ENCODE measurements around the gene KAT6B.

KAT6B gene

DNA sequence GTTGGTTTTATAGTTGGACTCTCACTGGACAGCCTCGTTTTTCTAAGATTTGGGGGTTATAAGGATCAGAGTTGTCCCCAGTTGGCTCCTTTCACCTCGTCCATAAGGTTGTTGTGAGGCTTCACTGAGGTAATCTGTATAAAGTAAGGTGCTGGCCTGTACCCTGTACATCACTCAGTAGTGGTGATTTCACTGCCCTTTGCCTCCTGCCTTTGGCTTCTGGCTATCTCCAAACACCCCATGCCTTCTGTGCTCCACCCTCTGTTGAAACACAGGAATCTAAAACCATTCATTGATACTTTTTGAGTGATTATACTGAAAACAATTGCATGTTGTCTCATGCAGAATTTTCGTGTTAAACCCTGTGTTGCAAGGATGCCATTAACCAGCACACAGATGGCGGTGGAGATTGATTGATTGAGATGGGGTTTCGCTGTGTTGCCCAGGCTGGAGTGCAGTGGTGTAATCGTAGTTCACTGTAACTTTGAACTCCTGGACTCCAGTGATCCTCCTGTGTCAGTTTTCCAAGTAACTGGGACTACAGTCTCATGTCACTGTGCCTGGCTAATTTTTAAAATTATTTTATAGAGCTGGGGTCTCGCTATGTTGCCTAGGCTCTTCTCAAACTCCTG, 55.0 kb downstream of the KAT6B start:
- Histone ChIP-seq H3K4me3 (IDR thresholded peaks at IDR 0.05; ENCODE audit: insufficient read depth, low read depth, low read length) (no peak overlapping the region), H3K9ac (no peak overlapping the region), H3K27ac (no peak overlapping the region), H3K36me3 (ENCODE audit: insufficient read depth) (no peaks in the 10 kb centered on the region), H3K79me2 (ENCODE audit: insufficient read depth, low read depth) (no peaks in the 10 kb centered on the region), H4K20me1 (ENCODE audit: insufficient read depth) (no peaks in the 10 kb centered on the region), H3K4me2 (no peak overlapping the region), H3K27me3 (ENCODE audit: insufficient read depth, low read depth) (no peaks in the 10 kb centered on the region), H3K4me1 (ENCODE audit: low read depth, poor library complexity, severe bottlenecking) (no peaks in the 10 kb centered on the region), H2AFZ (ENCODE audit: low read depth) (no peak overlapping the region)
- TF ChIP-seq, protein P1, sequence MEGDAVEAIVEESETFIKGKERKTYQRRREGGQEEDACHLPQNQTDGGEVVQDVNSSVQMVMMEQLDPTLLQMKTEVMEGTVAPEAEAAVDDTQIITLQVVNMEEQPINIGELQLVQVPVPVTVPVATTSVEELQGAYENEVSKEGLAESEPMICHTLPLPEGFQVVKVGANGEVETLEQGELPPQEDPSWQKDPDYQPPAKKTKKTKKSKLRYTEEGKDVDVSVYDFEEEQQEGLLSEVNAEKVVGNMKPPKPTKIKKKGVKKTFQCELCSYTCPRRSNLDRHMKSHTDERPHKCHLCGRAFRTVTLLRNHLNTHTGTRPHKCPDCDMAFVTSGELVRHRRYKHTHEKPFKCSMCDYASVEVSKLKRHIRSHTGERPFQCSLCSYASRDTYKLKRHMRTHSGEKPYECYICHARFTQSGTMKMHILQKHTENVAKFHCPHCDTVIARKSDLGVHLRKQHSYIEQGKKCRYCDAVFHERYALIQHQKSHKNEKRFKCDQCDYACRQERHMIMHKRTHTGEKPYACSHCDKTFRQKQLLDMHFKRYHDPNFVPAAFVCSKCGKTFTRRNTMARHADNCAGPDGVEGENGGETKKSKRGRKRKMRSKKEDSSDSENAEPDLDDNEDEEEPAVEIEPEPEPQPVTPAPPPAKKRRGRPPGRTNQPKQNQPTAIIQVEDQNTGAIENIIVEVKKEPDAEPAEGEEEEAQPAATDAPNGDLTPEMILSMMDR (conservative IDR thresholded peaks at IDR 0.05; ENCODE audit: low read depth, low read length) = no peak

DNA sequence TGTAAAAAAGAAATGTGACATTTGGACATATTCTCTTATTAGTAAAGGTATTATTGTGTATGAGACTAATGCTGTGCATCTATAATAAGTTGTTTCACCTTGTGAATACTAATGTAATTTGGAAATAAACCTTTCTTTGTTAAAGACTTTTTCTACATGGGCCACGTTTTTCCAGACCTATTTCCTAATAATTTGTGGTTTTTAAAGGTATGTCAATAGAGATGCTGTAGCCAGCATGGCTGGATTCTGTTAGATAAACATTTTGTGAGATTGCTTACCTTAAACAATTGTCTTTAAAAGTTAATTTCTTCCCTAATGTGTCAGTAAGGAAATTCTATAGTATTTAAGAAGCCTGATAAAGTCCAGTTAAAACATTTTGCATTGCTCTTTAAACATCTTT, 56.0 kb downstream of the KAT6B start:
- H3K79me2 ChIP-seq (ENCODE audit: insufficient read depth, low read depth) = no peaks in the 10 kb centered on the region
- no peaks in the 10 kb centered on the region for H3K36me3 ChIP-seq (ENCODE audit: insufficient read depth)
- H3K9ac ChIP-seq = no peak overlapping the region
- no peak overlapping the region for H3K4me3 ChIP-seq (IDR thresholded peaks at IDR 0.05; ENCODE audit: insufficient read depth, low read depth, low read length)
- H2AFZ ChIP-seq (ENCODE audit: low read depth) = no peak overlapping the region
- no peak overlapping the region for H3K27ac ChIP-seq
- TF ChIP-seq, protein P1 (conservative IDR thresholded peaks at IDR 0.05; ENCODE audit: low read depth, low read length) = no peak
- no peak overlapping the region for H3K4me2 ChIP-seq
- no peaks in the 10 kb centered on the region for H3K27me3 ChIP-seq (ENCODE audit: insufficient read depth, low read depth)
- no peaks in the 10 kb centered on the region for H4K20me1 ChIP-seq (ENCODE audit: insufficient read depth)
- H3K4me1 ChIP-seq (ENCODE audit: low read depth, poor library complexity, severe bottlenecking) = no peaks in the 10 kb centered on the region

DNA sequence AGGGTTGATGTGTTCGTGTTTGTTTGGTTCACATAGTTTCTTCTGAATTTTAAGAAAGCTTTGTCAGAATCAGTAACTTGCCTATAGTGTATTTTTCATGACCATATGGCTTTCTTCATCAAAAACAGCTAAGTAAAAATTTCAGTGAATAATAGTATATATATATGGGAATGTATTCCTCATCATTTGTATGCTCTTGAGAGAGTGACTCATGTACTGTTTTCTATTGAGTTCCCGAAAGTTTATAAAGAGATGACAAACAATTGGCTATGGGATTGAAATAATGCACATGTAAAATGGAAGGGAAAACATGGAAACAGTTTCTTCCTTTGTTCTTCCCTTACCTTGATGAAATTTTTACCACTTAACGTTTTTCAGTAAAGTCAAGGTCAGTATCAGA, 56.4 kb downstream of the KAT6B start:
- H3K79me2 ChIP-seq (ENCODE audit: insufficient read depth, low read depth) = no peaks in the 10 kb centered on the region
- no peak overlapping the region for H3K4me2 ChIP-seq
- no peaks in the 10 kb centered on the region for H3K27me3 ChIP-seq (ENCODE audit: insufficient read depth, low read depth)
- no peak overlapping the region for H3K9ac ChIP-seq
- H3K36me3 ChIP-seq (ENCODE audit: insufficient read depth) = no peaks in the 10 kb centered on the region
- no peak overlapping the region for H2AFZ ChIP-seq (ENCODE audit: low read depth)
- H3K4me3 ChIP-seq (IDR thresholded peaks at IDR 0.05; ENCODE audit: insufficient read depth, low read depth, low read length) = no peak overlapping the region
- H3K27ac ChIP-seq = no peak overlapping the region
- no peaks in the 10 kb centered on the region for H4K20me1 ChIP-seq (ENCODE audit: insufficient read depth)
- TF ChIP-seq, protein P1 (conservative IDR thresholded peaks at IDR 0.05; ENCODE audit: low read depth, low read length) = no peak
- H3K4me1 ChIP-seq (ENCODE audit: low read depth, poor library complexity, severe bottlenecking) = no peaks in the 10 kb centered on the region

DNA sequence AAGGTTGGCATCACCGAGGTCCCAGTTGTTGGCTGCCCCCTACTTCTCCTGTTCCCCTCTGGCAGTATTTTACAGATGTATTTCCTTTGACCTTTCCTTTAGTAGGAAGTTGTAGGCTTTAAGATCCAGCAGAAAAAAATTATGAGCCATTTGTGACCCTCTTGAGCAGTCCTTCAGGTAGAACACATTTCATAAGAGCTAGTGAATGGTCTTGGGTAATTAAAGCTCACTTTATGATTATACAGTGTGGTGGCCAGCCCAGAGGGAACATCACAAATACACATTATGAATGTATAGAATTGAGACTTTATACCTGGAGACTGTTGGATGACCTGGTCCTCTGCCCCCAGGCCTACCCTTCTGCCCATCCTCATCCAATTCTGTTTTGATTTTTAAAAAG, 57.0 kb downstream of the KAT6B start:
- Histone ChIP-seq H3K4me3 (IDR thresholded peaks at IDR 0.05; ENCODE audit: insufficient read depth, low read depth, low read length) (no peak overlapping the region), H2AFZ (ENCODE audit: low read depth) (no peak overlapping the region), H3K9ac (no peak overlapping the region), H3K36me3 (ENCODE audit: insufficient read depth) (no peaks in the 10 kb centered on the region), H3K27ac (no peak overlapping the region), H3K4me1 (ENCODE audit: low read depth, poor library complexity, severe bottlenecking) (no peaks in the 10 kb centered on the region), H3K4me2 (no peak overlapping the region), H3K27me3 (ENCODE audit: insufficient read depth, low read depth) (no peaks in the 10 kb centered on the region), H4K20me1 (ENCODE audit: insufficient read depth) (no peaks in the 10 kb centered on the region), H3K79me2 (ENCODE audit: insufficient read depth, low read depth) (no peaks in the 10 kb centered on the region)
- TF ChIP-seq, protein P1 (conservative IDR thresholded peaks at IDR 0.05; ENCODE audit: low read depth, low read length) = no peak

All from KMS-11 (cell line).